Astrocyte (in vitro differentiated cells and primary cell): ENCODE measurements around the gene FOXJ3. TPM values are rescaled to one million over a fixed set of nuclear protein-coding genes. Genes with fewer than 3 reads are reported as not detected.

Experiments used
- DNase-seq: peaks from one replicate; pipeline ENCODE4 v3.0.0-alpha.2; 2010; ENCODE audit warnings: low read depth
- FAIRE-seq: peaks from 2 replicates; lab custom pipeline; 2011; peaks lifted over from hg19 to GRCh38; lab: Jason Lieb, UNC
- H2AFZ ChIP-seq: 2 replicates; pipeline ENCODE4 v1.6.0; 2012; ENCODE audit warnings: low read depth, low read length, inconsistent platforms
- H3K27ac ChIP-seq: 2 replicates; pipeline ENCODE4 v1.5.1; 2011; ENCODE audit warnings: low read depth, low read length, inconsistent platforms
- H3K27me3 ChIP-seq: 2 replicates; pipeline ENCODE4 v1.6.0; 2011; ENCODE audit warnings: low read length, inconsistent platforms; ENCODE audit not compliant: insufficient read depth
- H3K36me3 ChIP-seq: 2 replicates; pipeline ENCODE4 v1.5.1; 2011; ENCODE audit warnings: low read length, inconsistent platforms; ENCODE audit not compliant: insufficient read depth
- H3K4me1 ChIP-seq: 2 replicates; pipeline ENCODE4 v1.5.1; 2011; ENCODE audit warnings: low read length, inconsistent platforms; ENCODE audit not compliant: insufficient read depth
- H3K4me2 ChIP-seq: 2 replicates; pipeline ENCODE4 v1.6.0; 2012; ENCODE audit warnings: low read length, inconsistent platforms
- H3K4me3 ChIP-seq: 2 replicates; pipeline ENCODE4 v1.5.1; 2011; ENCODE audit warnings: low read depth, mild to moderate bottlenecking, low read length, inconsistent platforms; ENCODE audit not compliant: insufficient read depth
- H3K79me2 ChIP-seq: 2 replicates; pipeline ENCODE4 v1.6.0; 2012; ENCODE audit warnings: mild to moderate bottlenecking, low read length, inconsistent platforms; ENCODE audit not compliant: insufficient read depth
- H3K9ac ChIP-seq: 2 replicates; pipeline ENCODE4 v1.6.0; 2012; ENCODE audit warnings: mild to moderate bottlenecking, low read length, inconsistent platforms
- H3K9me3 ChIP-seq: 2 replicates; pipeline ENCODE4 v1.5.1; 2012; ENCODE audit warnings: low read depth, mild to moderate bottlenecking, low read length, inconsistent platforms; ENCODE audit not compliant: insufficient read depth
- H4K20me1 ChIP-seq: 2 replicates; pipeline ENCODE4 v1.6.0; 2012; ENCODE audit warnings: low read length, inconsistent platforms; ENCODE audit not compliant: insufficient read depth
- H3K27ac Mint-ChIP-seq: one replicate; pipeline ENCODE4 v1.8.0; 2021; ENCODE audit warnings: mild to moderate bottlenecking, mixed read lengths; ENCODE audit not compliant: unreplicated experiment
- H3K27me3 Mint-ChIP-seq: one replicate; pipeline ENCODE4 v1.8.0; 2021; ENCODE audit warnings: low read depth, mixed read lengths; ENCODE audit not compliant: unreplicated experiment
- H3K36me3 Mint-ChIP-seq: one replicate; pipeline ENCODE4 v1.8.0; 2021; ENCODE audit warnings: low read depth, mixed read lengths; ENCODE audit not compliant: unreplicated experiment
- H3K4me1 Mint-ChIP-seq: one replicate; pipeline ENCODE4 v1.8.0; 2021; ENCODE audit warnings: low read depth, mixed read lengths; ENCODE audit not compliant: unreplicated experiment
- H3K4me3 Mint-ChIP-seq: one replicate; pipeline ENCODE4 v1.8.0; 2021; ENCODE audit warnings: mild to moderate bottlenecking, moderate library complexity, mixed read lengths; ENCODE audit not compliant: unreplicated experiment
- H3K9me3 Mint-ChIP-seq: one replicate; pipeline ENCODE4 v1.8.0; 2021; ENCODE audit warnings: mild to moderate bottlenecking, mixed read lengths; ENCODE audit not compliant: unreplicated experiment
- EZH2 ChIP-seq: IDR thresholded peaks from 2 replicates; pipeline ENCODE4 v1.6.1; 2012; ENCODE audit warnings: mild to moderate bottlenecking, low read length, inconsistent platforms; ENCODE audit not compliant: insufficient read depth
- total RNA-seq: library from RNA; stranded (reverse); gene quantifications from 2 replicates; pipeline ENCODE4 v1.2.1, GENCODE V29; 2021
- TF ChIP-seq, protein P1 (sequence below): IDR thresholded peaks from 2 replicates; pipeline ENCODE4 v1.5.1; 2011; ENCODE audit warnings: low read depth, mild to moderate bottlenecking, inconsistent platforms, low read length, moderate library complexity; ENCODE audit not compliant: insufficient read depth

FOXJ3 gene
- total RNA-seq, 1 donor from 2014 or later = 41.9 TPM

DNA sequence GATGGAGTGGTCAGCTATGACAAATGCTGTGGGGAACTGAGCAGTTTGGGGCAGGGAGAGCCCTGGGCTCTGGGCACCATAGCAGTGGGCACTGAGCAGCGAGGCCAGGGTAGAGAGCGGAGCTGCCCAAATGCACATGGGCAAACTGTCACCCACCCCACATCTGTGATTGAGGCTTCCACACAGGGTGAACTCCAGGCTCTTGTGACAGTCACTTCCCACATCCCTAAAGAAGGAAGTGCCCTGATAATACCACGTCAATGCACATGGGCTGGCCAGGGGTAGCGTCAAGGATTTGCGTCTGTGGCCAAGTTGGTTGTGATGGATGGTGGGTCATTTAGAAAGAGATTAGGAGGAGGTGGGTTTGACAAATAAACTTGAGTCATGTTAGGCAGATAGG is 184.4 kb downstream of the FOXJ3 start:
- DNase-seq = no peak
- H3K9ac ChIP-seq = no peak overlapping the region
- Mint-ChIP-seq H3K27ac (no peak overlapping the region), H3K27me3 (peaks cover 41% of the 10 kb centered on the region), H3K9me3 (peaks cover 2% of the 10 kb centered on the region), H3K4me3 (no peak overlapping the region), H3K4me1 (no peaks in the 10 kb centered on the region), H3K36me3 (no peaks in the 10 kb centered on the region)
- H2AFZ ChIP-seq = no peak overlapping the region
- H3K4me2 ChIP-seq = no peak overlapping the region
- TF ChIP-seq EZH2 = no peak
- TF ChIP-seq, protein P1, sequence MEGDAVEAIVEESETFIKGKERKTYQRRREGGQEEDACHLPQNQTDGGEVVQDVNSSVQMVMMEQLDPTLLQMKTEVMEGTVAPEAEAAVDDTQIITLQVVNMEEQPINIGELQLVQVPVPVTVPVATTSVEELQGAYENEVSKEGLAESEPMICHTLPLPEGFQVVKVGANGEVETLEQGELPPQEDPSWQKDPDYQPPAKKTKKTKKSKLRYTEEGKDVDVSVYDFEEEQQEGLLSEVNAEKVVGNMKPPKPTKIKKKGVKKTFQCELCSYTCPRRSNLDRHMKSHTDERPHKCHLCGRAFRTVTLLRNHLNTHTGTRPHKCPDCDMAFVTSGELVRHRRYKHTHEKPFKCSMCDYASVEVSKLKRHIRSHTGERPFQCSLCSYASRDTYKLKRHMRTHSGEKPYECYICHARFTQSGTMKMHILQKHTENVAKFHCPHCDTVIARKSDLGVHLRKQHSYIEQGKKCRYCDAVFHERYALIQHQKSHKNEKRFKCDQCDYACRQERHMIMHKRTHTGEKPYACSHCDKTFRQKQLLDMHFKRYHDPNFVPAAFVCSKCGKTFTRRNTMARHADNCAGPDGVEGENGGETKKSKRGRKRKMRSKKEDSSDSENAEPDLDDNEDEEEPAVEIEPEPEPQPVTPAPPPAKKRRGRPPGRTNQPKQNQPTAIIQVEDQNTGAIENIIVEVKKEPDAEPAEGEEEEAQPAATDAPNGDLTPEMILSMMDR = no peak
- peaks cover 30% of the 10 kb centered on the region for H3K27me3 ChIP-seq
- H3K79me2 ChIP-seq = no peaks in the 10 kb centered on the region
- H3K27ac ChIP-seq = no peak overlapping the region
- H3K4me3 ChIP-seq = no peak overlapping the region
- no peak for FAIRE-seq
- H3K9me3 ChIP-seq = no peaks in the 10 kb centered on the region
- no peaks in the 10 kb centered on the region for H3K4me1 ChIP-seq
- H3K36me3 ChIP-seq = no peaks in the 10 kb centered on the region
- H4K20me1 ChIP-seq = no peaks in the 10 kb centered on the region

- DNase-seq (no peak), FAIRE-seq (no peak)
- Histone ChIP-seq H3K9me3 (no peaks in the 10 kb centered on the region), H3K4me3 (no peak overlapping the region), H3K36me3 (no peaks in the 10 kb centered on the region), H3K27me3 (peaks cover 30% of the 10 kb centered on the region), H3K4me1 (no peaks in the 10 kb centered on the region), H2AFZ (no peak overlapping the region), H3K4me2 (no peak overlapping the region), H3K27ac (no peak overlapping the region), H3K79me2 (no peaks in the 10 kb centered on the region), H4K20me1 (no peaks in the 10 kb centered on the region), H3K9ac (no peak overlapping the region)
- Mint-ChIP-seq H3K4me1 (no peaks in the 10 kb centered on the region), H3K9me3 (peaks cover 2% of the 10 kb centered on the region), H3K36me3 (no peaks in the 10 kb centered on the region), H3K27me3 (peaks cover 34% of the 10 kb centered on the region), H3K27ac (no peak overlapping the region), H3K4me3 (no peak overlapping the region)
- TF ChIP-seq, protein P1 = no peak
- TF ChIP-seq EZH2 = no peak
Observed at GRCh38 chr1:42148166-42148565, 186.9 kb downstream of the FOXJ3 start.

DNA sequence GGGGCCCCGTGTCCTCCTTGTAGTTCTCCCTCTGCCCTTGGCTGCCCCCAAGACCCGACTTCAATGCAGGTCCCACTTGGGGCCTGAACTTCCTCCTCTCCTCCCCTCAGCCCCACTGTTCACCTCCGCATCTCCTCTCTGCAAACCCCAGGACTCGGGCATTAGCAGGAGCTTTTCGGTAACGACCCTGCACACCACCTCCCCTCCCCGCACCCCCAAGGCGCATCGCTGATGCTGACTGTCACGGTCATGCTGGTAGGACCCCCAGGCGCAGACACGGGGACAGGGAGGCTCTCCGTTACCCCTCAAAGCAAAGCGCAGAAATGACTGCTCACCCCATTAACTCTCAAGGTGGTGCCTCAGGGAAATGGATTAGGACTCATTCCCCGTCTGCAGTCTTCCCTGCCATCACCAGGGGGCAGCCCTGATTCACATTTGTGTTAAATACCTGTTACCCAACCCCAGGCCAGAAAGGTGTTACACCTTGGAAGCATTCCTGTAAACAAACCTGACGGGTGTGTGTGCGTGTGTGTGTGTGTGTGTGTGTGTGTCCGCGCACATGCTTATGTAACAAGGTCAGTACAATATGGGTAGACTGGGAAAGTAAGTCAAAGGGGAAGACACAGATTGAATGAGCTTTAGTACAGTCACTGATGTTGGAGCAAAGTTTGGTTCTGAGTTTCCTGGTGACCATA is 188.3 kb downstream of the FOXJ3 start:
- Histone ChIP-seq H3K36me3 (no peaks in the 10 kb centered on the region), H3K9me3 (no peaks in the 10 kb centered on the region), H3K4me3 (no peak overlapping the region), H3K27me3 (peaks cover 36% of the 10 kb centered on the region), H3K79me2 (no peaks in the 10 kb centered on the region), H3K4me2 (peak overlapping the region; percentile 51), H3K4me1 (no peaks in the 10 kb centered on the region), H3K9ac (no peak overlapping the region), H4K20me1 (no peaks in the 10 kb centered on the region), H3K27ac (no peak overlapping the region), H2AFZ (peak overlapping the region; percentile 54)
- H3K27me3 Mint-ChIP-seq = peaks cover 33% of the 10 kb centered on the region
- no peak overlapping the region for H3K4me3 Mint-ChIP-seq
- no peak overlapping the region for H3K27ac Mint-ChIP-seq
- TF ChIP-seq, protein P1 = peak; percentile 77
- no peak for TF ChIP-seq EZH2
- H3K4me1 Mint-ChIP-seq = peaks cover 2% of the 10 kb centered on the region
- FAIRE-seq = no peak
- peak; percentile 12 for DNase-seq
- peaks cover 2% of the 10 kb centered on the region for H3K9me3 Mint-ChIP-seq
- no peaks in the 10 kb centered on the region for H3K36me3 Mint-ChIP-seq
